NCI-H1105 (cell line): ENCODE results near the gene DCAF15.
"Not testable (repeated sequence)": the region's sequence is repeated elsewhere in the genome, so short reads cannot be mapped to it uniquely, and the experiment has no call there.

ENCODE experiments used
- DNase-seq: peaks from one replicate; lab custom pipeline; 2025; lab: John Stamatoyannopoulos, UW

DCAF15 gene, protein sequence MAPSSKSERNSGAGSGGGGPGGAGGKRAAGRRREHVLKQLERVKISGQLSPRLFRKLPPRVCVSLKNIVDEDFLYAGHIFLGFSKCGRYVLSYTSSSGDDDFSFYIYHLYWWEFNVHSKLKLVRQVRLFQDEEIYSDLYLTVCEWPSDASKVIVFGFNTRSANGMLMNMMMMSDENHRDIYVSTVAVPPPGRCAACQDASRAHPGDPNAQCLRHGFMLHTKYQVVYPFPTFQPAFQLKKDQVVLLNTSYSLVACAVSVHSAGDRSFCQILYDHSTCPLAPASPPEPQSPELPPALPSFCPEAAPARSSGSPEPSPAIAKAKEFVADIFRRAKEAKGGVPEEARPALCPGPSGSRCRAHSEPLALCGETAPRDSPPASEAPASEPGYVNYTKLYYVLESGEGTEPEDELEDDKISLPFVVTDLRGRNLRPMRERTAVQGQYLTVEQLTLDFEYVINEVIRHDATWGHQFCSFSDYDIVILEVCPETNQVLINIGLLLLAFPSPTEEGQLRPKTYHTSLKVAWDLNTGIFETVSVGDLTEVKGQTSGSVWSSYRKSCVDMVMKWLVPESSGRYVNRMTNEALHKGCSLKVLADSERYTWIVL

DNA sequence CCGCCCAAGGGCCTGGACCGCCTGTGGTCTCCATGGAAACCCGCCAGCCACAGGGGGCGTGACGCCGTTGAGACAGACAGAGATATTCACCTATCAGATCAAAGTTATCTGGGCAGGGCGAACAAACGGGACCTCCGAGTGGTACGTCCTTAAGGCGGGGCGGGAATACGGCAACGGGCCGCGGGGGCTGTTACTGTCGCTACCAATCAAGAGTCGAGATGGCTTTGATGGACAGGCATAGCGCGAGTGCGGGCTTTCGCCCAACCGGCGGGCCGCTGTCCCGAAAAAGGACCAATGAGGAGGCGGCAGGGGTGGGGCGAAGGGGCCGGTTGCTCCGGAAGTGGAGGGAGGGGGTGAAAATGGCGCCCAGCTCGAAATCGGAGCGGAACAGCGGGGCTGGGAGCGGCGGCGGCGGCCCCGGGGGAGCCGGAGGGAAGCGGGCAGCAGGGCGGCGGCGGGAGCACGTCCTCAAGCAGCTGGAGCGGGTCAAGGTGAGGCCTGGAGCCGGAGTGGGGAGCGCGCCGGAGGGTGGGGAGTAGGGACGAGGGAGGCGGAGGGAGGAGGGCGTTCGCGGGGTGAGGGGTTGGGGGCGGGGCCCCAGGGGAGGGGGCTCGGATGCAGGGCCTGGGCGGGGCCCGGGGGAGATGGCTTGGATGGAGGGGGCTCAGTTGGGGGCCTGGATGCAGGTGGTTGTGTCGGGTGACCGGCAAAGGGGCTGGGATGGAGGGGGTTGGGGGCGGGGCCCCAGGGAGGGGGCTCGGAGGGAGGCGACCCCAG lies at the start of gene DCAF15:
DCAF15 (plus strand) TSS at position 356 of the 777 bp plus-strand sequence; CDS start at position 360, 4 bp downstream.
- peak; percentile 99 for DNase-seq

DNA sequence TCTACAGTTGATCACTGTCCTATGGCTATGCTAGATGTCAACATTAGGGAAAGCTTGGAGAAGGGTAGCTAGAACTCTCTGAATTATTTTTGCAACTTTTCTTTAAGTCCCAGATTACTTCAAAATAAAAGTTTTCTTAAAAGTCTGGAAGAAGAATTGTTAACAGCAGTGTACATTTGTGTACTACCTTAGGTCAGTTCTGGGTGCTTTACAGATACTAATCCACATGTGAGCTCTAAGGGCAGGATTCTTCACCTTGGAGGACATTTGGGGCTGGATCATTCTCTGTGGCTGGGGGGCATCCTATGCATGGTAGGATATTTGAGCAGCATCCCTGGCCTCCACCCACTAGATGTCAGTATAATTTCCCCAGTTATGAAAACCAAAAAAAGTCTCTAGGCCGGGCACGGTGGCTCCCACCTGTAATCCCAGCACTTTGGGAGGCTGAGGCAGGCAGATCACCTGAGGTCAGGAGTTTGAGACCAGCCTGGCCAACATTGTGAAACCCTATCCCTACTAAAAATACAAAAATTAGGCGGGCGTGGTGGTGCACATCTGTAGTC lies 49.2 kb upstream of the DCAF15 start:
- DNase-seq = no peak

DNA sequence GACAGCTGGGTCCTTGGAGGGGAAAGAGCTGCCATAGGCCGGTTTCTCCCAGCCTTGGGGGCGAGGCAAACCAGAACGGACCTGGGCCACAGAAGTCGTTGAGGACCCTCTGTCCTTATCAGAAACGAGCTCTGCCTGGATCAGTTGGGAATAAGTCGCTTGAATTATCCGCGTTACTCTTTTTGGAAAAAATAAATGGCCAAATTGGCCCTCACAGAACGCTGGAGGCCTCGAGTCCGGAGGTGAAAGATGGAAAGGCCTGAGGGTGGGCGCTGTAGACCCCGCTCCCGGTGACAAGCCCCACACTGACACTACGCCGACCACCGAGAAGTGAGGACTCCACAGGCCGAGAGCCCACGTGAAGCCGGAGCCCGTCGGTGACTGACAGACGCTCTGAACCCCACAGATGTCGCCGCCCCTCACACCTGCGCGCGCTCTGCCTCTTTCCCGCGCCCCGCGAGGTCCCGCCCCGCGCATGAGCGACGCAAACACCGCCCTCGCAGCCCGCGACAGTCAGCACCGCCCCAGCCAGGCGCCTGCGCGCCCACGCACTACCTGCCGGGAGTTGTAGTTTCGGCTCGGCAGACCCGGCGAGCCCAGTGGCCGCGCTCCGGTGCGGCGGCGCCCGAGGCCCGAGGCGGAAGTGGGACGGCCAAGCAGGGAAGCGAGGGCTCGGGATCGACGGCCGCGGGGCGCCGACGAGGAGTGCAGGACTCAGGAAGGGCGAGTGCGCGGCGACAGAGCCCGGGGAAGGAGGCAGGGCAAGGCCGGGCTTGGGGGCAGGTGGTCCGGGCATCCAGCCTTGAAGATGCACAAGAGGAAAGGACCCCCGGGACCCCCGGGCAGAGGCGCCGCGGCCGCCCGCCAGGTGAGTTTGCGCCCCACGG lies 46.4 kb upstream of the DCAF15 start, which contains the start of the genes BRME1 and CC2D1A:
BRME1 (minus strand) TSS at position 484 of the 887 bp plus-strand sequence. CDS start 1,225 bp downstream, outside the sequence.
CC2D1A (plus strand) TSS at position 568 of the 887 bp plus-strand sequence; CDS start at position 809, 241 bp downstream.
- DNase-seq = peak; percentile 93

DNA sequence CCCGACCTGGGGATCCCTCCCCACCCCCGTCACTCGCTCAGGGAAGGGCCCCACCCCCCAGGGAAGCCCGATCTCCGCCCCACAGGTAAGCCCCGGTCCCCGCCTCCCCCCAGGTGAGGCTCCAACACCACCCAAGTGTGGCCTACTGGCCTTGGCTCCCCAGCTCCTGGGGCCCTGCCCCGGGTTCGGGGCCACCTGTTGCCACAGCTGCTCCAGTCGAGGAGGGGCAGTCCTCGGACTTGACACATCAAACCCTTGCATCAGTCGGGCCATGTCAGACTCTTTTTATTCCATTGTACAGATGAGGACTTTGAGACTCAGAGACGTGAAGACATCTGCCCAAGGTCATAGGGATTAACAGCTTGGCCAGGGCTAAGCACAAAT lies 45.8 kb upstream of the DCAF15 start:
- DNase-seq = no peak

DNA sequence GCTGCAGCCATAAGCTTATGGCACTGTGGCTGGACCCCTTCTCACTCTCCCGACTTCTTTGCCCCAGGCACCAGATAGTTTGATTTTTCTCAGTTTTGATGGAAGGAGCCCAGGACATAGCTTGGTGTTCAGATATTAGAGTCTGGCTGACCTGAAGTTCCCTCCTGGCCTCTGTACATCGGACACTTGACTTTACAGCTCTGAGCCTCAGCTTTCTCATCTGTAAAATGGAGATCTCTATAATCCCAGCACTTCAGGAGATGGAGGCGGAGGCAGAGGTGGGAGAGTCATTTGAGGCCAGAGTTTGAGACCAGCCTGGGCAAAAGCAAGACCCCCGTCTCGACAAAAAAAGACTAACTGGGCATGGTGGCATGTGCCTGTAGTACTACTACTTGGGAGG lies 45.4 kb upstream of the DCAF15 start:
- DNase-seq = no peak

DNA sequence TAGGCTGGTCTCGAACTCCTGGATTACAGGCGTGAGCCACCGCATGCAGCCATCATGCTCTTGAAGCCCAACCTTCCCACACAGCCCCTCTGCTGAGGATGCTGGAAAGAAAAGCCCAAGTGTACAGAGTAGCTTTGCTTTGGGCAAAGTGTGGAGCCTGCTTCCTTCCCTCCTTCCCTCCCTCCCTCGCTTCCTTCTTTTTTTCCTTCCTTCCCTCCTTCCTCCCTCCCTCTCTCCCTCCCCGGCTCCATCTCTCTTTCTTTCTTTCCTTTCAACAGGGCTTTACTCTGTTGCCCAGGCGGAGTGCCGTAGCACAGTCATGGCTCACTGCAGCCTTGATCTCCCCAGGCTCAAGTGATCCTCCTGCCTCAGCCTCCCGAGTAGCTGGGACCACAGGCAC lies 43.6 kb upstream of the DCAF15 start:
- DNase-seq = no peak

DNA sequence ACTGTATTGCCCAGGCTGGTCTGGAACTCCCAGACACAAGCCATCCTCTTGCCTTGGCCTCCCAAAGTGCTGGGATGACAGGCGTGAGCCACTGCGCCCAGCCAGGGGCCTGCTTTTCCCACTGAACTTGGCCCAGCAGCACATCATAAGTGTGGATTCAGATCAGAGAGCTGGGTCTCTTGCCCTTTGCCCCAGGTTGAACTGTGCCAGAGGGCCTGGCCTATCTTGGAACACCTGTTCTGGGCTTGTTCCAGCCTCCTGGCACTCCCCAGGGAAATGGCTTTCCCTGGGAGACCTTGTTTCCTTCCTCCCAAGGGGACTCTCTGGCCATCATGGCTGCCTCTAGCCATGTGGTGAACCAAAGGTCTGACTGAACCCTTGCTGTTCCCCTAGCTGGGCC lies 42.9 kb upstream of the DCAF15 start:
- DNase-seq = no peak

DNA sequence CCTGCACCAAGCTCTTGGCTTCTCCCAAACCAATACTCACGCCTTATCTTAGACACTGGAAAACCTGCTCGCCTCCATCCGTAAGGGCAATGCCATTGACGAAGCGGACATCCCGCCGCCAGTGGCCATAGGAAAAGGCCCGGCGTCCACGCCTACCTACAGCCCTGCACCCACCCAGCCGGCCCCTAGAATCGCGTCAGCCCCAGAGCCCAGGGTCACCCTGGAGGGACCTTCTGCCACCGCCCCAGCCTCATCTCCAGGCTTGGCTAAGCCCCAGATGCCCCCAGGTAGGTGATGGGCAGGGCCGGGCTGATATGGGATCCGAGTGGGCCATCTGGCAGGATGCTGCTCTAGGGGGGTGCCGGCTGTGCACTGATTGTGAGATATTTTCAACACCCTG lies 39.0 kb upstream of the DCAF15 start:
- no peak for DNase-seq

DNA sequence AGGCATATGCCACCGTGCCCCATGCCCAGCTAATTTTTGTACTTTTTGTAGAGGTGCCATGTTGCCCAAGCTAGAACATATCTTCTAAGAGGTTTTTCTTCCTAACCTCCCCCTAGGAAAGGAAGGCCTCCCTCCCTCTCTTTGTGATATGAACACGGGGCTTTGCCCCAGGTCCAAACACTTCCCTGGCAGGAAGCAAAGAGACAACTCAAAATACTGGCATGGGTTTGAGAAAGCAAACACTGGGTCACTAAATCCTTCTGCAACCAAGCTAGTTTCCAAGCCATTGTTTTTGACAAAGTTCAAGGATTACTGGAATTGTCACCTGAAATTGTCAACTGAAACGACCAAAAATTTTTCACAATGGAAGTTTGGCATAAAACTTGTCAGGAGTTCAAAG lies 37.5 kb upstream of the DCAF15 start:
- no peak for DNase-seq

DNA sequence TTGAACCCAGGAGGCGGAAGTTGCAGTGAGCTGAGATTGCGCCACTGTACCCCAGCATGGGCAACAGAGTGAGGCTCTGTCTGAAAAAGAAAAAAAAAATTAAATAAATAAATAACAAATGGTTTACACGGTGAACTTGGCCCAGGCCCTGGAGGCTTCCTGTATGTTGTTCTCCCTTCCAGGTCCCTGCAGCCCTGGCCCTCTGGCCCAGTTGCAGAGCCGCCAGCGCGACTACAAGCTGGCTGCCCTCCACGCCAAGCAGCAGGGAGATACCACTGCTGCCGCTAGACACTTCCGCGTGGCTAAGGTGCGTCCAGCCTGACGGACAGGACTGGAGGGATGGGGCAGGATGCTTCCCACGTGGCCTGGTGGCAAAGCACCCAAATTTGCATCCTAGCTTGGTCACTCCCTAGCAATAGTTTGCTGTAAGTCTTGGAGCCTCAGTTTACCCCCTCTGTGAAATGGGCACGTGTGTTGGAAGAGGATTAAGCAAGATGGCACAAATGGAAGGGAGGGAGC lies 34.4 kb upstream of the DCAF15 start:
- DNase-seq = no peak

DNA sequence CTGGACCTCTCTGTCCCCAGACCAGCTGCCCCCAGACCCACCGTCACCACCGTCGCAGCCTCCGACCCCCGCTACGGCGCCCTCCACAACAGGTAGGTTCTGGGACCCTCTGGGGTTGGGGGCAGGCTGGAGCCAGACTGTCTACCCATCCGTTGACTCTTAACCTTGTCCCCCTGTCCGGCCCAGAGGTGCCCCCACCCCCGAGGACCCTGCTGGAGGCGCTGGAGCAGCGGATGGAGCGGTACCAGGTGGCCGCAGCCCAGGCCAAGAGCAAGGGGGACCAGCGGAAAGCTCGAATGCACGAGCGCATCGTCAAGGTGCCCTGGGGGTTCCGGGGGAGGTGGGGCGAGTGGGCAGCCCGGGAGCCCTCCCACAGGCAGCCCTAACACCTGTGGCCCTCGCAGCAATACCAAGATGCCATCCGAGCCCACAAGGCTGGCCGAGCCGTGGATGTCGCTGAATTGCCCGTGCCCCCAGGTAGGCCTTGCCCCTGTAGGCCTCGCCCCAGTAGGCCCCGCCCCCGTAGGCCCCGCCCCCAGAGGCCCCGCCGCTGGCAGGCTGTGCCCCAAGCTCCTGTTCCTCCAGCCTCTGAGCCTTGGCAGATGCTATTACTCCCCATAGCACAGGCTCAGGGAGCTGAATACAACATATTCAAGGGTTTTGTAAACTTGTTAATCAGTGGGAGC lies 33.4 kb upstream of the DCAF15 start:
- no peak for DNase-seq

DNA sequence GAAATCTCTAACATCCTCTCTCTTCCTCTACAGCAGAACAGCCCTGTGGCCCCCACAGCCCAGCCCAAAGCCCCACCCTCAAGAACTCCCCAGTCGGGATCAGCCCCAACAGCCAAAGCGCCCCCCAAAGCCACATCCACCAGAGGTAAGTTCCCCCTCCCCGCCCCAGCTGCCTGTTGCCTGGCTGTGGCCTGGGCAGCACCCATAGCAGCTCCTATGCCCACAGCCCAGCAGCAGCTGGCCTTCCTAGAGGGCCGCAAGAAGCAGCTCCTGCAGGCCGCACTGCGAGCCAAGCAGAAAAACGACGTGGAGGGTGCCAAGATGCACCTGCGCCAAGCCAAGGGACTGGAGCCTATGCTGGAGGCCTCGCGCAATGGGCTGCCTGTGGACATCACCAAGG lies 31.8 kb upstream of the DCAF15 start:
- DNase-seq = no peak

DNA sequence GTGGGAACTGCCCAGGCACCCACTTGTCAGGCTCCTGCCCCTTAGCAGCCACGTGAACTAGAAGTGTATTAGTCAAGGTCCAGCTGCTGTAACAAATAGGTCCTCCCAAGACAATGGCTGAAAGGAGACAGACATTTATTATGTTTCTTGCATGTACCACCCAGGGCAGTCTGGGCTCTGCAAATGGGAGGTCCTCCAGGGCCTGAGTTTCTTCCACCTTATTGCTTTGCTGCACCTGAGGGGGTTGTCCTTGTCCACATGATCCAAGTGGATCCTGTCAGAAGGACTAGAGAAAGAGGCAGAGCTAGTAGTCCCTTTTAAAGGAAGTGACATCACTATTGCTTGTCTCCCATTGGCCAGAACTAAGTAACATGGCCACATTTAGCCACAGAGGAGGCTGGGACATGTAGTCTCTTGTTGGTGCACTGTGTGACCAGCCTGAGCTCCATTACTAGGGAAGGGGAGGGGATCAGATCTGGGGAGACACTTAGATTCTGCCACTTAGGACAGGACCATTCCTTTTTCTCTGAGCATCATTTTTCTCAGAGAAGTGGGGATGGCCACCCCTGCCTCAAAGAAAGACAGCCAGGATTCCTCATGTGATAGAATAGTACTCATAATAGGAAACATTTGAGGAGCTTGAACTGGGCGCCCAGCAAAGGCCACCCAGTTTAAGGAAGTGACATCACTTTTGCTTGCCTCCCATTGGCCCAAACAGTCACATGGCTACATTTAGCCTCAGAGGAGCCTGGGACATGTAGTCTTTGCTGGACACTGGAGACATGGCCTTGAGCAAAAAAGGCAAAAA lies 31.2 kb upstream of the DCAF15 start:
- no peak for DNase-seq

DNA sequence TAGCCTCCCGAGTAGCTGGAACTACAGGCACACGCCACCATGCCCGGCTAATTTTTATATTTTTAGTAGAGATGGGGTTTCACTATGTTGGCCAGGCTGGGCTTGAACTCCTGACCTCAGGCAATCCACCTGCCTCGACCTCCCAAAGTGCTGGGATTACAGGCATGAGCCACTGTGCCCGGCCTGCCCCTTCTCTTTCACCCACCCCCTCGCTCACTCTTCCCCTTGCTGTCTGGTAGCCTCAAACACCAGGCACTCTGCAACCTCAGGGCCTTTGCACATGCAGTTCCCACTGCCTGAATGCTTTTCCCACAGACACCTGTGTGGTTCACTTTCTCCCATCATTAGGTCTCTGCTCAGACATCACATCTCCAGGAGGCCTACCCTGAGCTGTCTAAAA lies 30.2 kb upstream of the DCAF15 start:
- not testable (repeated sequence) for DNase-seq

DNA sequence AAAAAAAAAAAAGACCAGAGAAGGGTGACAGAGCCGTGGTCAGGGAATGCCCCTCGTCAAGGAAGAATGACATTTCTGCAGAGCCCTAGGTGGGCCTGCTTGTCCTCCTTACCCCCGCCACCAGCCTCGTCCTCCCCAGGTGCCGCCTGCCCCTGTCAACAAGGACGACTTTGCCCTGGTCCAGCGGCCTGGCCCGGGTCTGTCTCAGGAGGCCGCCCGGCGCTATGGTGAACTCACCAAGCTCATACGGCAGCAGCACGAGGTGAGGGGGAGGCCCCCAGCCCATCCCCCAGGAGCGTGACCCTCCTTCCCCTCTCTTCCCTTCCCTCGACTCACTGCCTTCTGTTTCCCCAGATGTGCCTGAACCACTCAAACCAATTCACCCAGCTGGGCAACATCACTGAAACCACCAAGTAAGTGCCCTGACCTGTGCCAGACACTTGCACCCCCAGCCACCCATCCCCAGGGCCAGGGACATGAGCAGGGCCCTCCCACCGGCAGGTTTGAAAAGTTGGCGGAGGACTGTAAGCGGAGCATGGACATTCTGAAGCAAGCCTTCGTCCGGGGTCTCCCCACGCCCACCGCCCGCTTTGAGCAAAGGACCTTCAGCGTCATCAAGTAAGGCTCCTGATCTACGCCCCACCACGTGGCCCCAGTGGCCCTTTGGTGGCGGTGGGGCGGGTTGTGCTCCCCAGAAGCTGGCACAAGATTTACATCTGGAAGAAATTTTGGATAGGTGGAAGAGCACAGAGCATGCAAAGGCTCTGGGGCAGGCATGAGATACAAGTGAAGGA lies 28.9 kb upstream of the DCAF15 start:
- no peak for DNase-seq

DNA sequence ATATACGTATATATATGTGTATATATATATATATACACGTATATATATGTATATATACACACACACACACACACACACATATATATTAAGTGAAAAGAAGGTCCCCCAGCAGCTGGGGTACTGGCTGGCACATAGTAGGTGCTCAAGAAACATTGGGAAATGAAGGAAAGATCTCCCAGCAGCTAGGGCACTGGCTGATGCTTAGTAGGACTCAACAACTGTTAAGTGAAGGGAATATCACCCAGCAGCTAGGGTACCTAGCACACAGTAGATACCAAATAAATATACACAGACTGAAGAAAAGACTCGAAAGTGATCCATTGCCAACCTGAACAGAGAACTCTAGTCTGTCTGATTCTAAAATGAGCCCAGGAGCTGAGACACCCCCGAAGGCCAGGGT lies 26.3 kb upstream of the DCAF15 start:
- no peak for DNase-seq

DNA sequence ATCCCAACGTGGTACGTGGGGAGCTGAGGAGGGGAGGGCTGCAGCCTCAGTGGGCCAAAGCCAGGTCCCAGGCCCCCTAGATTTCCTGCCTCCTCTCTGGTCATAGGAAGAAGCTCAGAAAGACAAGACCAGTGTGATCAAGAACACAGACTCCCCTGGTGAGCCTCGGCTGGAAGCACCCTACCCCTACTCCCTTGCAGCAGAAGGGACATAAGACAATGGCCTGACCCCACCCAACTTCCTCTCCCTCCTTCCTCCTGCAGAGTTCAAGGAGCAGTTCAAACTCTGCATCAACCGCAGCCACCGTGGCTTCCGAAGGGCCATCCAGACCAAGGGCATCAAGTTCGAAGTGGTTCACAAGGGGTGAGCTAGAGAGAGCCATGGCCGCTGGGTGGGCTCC lies 25.6 kb upstream of the DCAF15 start:
- no peak for DNase-seq

DNA sequence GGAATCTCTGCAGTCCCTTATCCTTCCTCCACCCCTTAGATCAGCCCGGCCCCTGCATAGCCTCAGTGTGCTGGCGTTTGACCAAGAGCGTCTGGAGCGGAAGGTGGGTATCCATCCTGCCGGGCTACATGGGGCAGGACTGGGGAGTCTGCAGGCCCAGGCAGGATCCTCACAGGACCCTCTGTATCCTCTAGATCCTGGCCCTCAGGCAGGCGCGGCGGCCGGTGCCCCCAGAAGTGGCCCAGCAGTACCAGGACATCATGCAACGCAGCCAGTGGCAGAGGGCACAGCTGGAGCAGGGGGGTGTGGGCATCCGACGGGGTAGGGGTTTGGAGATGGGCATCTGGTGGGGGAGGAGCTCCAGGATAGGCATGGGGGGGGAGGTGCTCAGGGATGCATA lies 23.0 kb upstream of the DCAF15 start:
- DNase-seq = no peak

DNA sequence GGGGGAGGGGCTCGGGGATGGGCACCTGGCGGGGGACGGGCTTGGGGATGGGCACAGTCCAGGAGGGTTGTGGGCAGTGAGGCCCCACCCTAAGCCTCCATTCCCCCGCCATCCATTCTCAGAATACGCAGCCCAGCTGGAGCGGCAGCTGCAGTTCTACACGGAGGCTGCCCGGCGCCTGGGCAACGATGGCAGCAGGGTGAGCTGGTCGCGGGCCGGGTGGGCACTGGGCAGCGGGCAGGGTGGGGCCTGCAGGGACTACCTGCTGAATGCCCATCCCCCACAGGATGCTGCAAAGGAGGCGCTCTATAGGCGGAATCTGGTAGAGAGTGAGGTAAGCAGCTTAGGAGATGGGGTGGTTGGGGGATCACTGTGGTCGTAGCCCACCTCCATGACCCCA lies 22.4 kb upstream of the DCAF15 start:
- no peak for DNase-seq
